H54 (cell line): Measurements from ENCODE around the gene TUBA4A.
"Not testable (repeated sequence)": the region's sequence is repeated elsewhere in the genome, so short reads cannot be mapped to it uniquely, and the experiment has no call there.

Experiments
- DNase-seq: peaks from one replicate; pipeline ENCODE4 v3.0.0; 2011; ENCODE audit warnings: low spot score, mixed read lengths; ENCODE audit not compliant: insufficient read length
- FAIRE-seq: peaks from 3 replicates; lab custom pipeline; 2011; peaks lifted over from hg19 to GRCh38; lab: Jason Lieb, UNC
- POLR2A ChIP-seq: IDR thresholded peaks from 2 replicates; pipeline ENCODE4 v1.6.1; 2011; ENCODE audit warnings: low read depth, mild to moderate bottlenecking, low read length

Gene TUBA4A

DNA sequence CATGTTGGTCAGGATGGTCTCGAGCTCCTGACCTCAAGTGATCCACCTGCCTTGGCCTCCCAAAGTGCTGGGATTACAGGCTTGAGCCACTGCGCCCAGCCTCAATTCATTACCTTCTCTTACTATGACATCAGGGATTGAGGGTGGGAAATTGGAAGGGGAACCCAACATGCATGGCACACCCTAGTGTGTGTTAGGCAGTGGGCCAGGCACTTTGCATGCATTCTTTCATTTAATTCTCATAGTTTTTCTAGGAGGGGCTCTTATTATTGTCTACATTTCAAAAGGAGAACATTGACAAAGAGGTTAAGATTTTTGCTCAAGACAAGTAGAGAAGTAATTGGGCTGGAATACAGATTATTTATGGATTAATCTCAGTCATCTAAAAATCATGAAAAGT, 14.6 kb upstream of the TUBA4A start:
- TF ChIP-seq POLR2A = no peak
- no peak for DNase-seq
- no peak for FAIRE-seq

DNA sequence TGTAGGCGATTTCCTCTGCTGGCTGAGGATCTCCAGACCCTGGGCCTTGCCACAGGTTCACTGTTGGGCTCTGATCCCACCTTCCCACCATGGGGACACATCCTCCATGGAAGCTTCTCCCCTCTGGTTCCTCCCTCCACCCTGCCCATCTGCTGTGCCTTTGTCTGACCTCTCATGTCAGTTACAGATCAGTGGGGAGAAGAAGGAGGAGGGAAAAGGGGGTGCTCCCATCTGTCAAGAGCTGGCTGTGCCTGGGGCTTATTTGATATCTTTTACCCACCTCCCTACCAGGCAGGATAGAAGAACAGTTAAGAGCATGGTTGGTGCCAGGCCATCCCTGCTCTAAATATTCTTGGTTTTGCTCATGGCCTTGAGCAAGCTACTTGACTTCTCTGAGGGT, 13.2 kb upstream of the TUBA4A start:
- FAIRE-seq (no peak), DNase-seq (no peak)
- no peak for TF ChIP-seq POLR2A

DNA sequence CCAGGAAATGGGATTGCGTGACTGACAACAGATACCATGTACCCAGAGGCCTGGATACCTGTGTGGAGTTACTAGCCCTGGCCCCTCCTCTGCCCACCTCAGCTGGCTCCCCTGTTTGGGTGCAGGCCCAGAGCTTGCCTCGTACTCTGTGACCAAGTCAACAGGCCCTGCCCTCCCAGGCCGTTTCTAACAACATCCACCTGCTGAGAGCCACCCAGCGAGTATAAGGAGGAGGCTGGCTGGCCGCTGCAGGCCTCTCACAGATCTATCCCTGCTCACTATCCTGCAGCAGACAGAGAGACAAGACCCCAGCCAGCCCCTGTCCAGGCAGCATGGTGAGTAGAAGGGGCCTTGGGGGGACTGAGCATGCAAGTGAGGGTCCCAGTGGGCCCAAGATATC, 12.5 kb upstream of the TUBA4A start:
- FAIRE-seq (no peak), DNase-seq (no peak)
- TF ChIP-seq POLR2A = no peak

DNA sequence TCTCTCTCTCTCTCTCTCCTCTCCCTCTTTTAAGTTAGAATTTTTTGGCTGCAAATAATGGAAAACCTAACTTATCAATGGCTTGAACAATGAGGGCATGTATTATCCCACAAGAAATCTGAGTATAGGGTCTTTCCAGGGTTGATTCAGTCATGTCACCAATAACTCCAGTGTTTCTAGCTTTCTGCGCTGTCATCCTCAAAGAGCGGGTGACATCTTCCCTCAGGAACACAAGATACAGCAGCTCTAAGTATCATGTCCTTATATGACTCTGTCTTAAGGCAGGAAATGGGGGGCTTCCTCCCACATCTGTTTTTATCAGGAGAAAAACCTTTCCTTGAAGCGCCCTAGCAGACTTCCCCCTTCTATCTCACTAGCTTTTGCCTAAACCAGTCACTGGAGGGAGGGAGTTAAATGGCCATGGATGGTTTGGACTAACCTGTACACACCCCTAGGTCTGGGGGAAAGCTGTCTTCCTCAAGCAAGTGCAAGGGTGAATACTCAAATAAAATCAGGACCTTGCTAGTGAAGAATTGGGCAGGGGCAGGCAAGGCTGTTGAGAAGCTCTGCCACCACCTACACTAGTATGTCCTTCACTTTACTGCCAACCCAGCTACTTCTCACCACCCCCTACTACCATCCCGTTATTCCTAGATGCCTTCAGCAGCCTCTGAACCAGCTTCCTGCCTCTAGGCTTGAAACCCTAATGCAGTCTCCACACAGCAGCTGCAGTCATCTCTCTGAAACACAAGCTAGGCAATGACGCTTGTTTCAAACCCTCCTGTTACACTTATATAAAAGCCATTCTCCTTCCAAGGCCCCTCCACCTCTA, 7.5 kb upstream of the TUBA4A start:
- DNase-seq (no peak), FAIRE-seq (no peak)
- no peak for TF ChIP-seq POLR2A

DNA sequence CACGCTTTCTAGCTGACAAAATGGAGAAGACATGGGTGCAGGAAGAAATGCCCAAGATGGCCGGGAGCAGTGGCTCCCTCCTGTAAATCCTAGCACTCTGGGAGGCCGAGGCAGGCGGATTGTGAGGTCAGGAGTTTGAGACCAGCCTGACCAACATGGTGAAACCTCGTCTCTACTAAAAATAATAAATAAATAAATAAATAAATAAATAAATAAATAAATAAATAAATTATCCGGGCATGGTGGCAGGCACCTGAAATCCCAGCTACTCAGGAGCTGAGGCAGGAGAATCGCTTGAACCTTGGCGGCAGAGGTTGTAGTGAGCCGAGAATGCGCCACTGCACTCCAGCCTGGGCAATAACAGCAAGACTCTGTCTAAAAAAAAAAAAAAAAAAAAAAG, 5.2 kb upstream of the TUBA4A start:
- not testable (repeated sequence) for DNase-seq, FAIRE-seq

DNA sequence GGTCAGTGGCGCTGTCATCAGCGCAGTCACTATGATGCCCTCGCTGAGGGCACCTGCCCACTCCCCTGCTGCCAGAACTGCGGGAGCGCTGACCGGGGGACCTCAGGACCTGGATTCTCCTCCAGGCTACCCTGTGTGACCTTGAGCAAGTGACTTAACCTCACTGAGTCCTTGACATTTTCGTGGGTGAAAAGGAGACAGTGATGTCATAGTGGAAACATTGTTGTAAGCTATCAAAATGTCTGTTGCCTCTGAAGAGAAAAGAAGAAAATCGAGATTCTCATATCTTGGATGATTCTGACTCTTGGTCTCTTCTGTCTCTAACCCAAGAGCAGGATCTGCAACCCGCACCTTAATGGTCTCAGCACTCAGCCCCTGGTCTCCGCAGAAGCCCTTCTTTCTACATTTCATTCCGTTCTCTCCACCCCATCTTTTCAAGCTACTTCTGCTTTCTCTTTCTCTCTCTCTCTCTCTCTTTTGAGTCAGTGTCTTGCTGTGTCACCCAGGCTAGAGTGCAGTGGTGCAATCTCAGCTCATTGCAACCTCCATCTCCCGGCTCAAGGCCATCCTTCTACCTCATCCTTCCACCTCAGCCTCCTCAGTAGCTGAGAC, 978 bp upstream of the TUBA4A start:
- FAIRE-seq (no peak), DNase-seq (no peak)
- no peak for TF ChIP-seq POLR2A

DNA sequence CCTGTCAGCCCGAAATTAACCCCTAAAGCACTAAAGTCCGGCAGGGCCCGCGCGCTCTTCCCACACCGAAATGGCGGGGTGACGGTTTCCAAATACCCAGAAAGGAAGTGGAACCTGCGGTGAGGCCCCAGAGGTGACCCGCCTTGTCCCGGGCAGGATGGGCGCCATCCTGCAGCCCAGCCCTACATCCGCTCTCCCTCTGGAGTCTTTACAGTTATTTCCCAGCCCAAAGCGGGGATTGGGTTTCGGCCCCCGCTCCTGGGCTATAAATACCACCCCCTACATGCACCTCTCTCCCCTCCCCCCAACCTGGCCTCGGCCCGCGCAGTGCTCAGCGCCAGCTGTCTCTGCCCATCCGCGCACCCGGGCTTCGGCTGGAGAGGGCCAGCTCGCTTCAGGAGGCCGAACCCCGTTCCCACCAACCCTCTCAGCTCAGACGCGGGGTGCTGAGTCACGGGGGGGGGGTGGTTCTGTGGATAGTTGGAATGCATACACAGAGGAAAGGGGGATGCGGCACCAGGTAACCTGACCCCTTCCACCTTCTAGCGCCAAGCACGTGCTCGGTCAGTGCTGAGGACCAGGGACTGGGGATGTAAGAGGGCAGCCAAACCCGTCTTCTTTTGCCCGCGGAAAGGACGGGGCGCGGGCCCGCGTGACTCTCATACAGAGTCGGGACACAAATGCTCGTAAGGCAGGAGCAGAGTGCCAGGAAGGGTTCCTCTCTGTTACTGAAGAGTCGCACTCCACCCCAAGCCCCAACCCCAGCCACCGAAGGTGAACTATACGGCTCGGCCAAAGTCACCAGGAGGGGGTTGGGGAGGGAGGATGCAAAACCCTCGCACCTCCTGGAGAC, 592 bp downstream of the TUBA4A start, which contains the start of gene TUBA4B:
TSS of gene TUBA4B (plus strand) at position 344 of the 853 bp plus-strand sequence. CDS start at position 509, 165 bp downstream.
- DNase-seq (no peak), FAIRE-seq (no peak)
- no peak; the same call in 1 of the 2 replicates for TF ChIP-seq POLR2A

DNA sequence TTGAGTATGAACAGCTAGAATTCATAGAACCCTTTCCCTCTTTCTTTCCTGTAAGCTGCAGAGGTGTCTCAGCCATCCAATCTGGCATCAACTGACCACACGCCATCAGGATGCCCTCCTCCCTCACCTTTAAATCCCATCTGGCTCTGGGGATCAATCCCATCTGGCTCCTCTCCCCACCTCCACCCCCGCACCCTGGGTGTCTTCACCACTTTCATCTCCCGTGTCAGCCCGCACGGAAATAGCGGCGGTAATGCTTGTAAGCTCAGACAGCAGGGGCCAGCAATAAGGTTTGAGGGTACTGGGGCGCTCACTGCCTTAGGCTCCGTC, 1.2 kb downstream of the TUBA4A start:
- DNase-seq (no peak), FAIRE-seq (no peak)
- no peak for TF ChIP-seq POLR2A

DNA sequence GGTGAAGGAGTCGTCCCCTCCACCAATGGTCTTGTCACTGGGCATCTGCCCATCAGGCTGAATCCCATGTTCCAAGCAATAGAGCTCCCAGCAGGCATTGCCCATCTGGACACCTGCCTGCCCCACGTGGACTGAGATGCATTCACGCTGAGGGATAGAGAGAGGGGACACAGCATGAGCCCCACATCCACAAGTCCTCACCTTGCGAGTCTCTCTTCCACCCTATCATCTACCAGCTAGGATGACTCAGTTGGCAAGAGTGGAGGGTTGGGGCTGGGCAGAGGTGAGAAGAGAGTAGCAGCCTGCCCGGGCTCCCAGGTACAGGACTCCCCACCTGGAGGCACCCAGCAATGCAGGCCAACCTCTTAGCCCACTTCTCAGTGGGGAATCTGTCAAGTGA, 1.6 kb downstream of the TUBA4A start:
- DNase-seq (no peak), FAIRE-seq (no peak)
- no peak for TF ChIP-seq POLR2A

DNA sequence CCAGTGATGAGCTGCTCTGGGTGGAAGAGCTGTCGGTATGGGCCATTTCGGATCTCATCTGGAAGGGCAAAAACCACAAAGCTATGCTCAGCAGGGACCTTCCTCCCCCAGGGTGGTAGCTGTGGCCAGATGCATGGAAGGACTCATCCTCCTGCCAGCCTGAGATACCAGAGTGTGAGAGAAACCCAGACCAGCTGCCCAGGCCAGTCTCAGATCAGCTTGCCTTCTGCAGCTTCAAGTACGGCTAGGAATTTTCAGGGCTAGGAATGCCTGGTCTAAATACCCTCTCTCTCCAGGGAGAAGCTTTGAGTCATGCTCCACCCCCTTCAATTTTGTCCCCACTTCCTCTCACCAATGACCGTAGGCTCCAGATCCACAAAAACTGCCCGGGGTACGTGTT, 2.1 kb downstream of the TUBA4A start:
- DNase-seq (no peak), FAIRE-seq (no peak)
- TF ChIP-seq POLR2A = no peak

DNA sequence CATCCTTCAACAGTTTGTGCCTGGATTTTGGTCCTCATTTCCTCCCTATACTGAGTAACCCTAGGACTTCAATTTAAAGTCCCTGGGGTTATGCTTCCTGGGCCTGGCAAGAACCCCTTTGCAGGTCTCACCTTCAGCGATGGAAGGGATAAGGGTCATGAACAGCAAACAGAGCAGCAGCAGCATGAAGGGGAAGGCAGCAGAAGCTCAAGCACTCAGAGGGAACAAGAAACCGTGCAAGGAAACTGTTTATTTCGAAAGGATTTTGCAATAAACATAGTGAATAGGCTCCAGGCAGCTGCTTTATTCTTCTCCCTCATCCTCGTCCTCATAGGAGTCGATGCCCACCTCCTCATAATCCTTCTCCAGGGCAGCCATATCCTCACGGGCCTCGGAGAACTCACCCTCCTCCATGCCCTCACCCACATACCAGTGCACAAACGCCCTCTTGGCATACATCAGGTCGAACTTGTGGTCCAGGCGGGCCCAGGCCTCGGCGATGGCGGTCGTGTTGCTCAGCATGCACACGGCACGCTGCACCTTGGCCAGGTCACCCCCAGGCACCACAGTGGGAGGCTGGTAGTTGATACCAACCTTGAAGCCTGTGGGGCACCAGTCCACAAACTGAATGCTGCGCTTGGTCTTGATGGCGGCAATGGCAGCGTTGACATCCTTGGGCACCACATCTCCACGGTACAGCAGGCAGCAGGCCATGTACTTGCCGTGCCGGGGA, 3.5 kb downstream of the TUBA4A start:
- DNase-seq = no peak
- no peak for FAIRE-seq
- no peak for TF ChIP-seq POLR2A

DNA sequence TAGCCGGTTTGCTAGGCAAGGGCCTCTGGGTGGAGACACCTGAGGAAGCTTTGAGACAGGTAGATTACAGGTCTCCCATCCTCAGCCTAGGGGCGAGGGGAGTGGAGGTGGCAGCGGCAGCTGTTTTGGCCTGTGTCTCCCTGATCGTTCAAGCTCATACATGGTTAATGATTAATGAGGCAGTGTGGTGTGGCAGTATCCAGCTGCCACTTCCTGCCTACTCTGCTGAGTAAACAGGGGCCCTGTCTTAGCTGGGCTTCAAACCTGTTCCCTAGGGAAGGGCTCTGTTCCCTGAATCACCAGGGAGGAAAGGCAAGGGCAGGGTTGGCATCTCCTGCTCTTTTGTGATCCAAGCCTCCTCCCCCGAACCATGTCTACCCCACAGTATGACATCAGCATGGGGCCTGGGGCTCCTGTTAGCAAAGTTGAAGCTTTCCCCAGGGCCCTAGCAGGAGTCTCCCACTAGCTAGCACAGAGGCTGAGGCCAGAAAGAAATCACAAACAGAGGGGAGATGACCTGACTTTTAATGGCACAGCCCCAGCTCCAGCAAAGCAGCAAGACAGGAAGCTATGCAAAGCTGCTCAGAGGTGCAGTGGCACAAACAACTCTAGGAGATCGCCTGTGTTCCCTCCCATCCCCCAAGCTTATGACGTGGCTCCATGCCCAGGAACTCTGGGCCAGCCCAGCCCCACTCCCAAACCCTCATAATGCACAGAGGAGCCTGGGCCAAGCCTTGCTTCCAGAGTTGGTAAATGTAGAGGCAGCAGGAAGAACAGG, 4.3 kb downstream of the TUBA4A start:
- FAIRE-seq = peak; percentile 50
- no peak for TF ChIP-seq POLR2A
- peak; percentile 61 for DNase-seq

DNA sequence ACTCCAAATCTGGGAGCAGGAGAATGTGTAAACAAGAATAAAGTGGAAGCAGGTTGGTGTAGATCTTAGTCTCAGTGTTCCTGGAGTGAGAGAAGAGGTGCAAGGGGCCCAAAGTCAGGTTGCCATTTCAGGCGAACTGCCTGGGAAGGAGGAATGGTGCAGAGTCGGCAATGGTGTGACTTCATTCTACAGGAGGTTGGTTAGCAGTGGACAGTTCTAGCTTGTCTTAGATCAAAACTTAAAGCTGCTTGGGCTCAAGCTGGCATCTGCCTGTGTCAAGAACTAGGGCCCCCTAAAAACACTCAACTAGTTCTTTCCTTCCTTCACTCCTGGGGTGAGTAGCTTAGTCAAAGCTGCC, 4.9 kb downstream of the TUBA4A start:
- DNase-seq (no peak), FAIRE-seq (no peak)
- no peak for TF ChIP-seq POLR2A
